HCT116 (cell line): ENCODE data around the gene INO80. TPM values are rescaled to one million over a fixed set of nuclear protein-coding genes. Genes with fewer than 3 reads are reported as not detected.

Experiments
- ATAC-seq: fragments of 200-7000 bp; cut with Tn5 transposase; 2 replicates; pipeline ENCODE4 v1.9.1; 2020; ENCODE audit warnings: mild to moderate bottlenecking, moderate library complexity
- BruUV-seq: library from RNA; stranded (reverse); fragments of 400-500 nt; replicated peaks from 2 replicates; lab custom pipeline; 2021; lab: Mats Ljungman, UMichigan
- CTCF ChIA-PET: fragments of 300-600 bp; sonication (Branson Sonifier 250); formaldehyde crosslinking; loops from one replicate; lab custom pipeline; 2021; ENCODE audit warnings: antibody characterized with exemption; lab: Charles Lee
- POLR2A ChIA-PET: fragments of 300-600, 350-600 bp; sonication (Branson Sonifier 250); formaldehyde crosslinking; loops from one replicate; lab custom pipeline; 2021; ENCODE audit warnings: antibody characterized with exemption; lab: Charles Lee
- RAD21 ChIA-PET, 2 experiments: fragments of 300-600 bp; sonication (Branson Sonifier 250); formaldehyde crosslinking; loops; one replicate each; lab custom pipeline; 2023; ENCODE audit warnings: low total read pairs in 2 of 2; ENCODE audit not compliant: uncharacterized antibody in 2 of 2, unreplicated experiment in 2 of 2, low non-redundant PET in 1 of 2; lab: Charles Lee
- DNase-seq: peaks from one replicate; pipeline ENCODE4 v3.0.0-alpha.2; 2010; ENCODE audit warnings: low read depth, low spot score
- H2AFZ ChIP-seq: fragments of 200-600 bp; shearing (Covaris generic), sonication (generic); 2 replicates; pipeline ENCODE4 v1.6.1; 2017; ENCODE audit warnings: low read depth, mixed run types, mixed read lengths, antibody characterized with exemption, low read length; ENCODE audit not compliant: poor library complexity, severe bottlenecking
- H3K27ac ChIP-seq: 2 replicates; pipeline ENCODE4 v1.5.1; 2012; ENCODE audit warnings: low read depth, low read length
- H3K27me3 ChIP-seq: fragments of 200-600 bp; sonication (generic); 2 replicates; pipeline ENCODE4 v1.6.1; 2016; ENCODE audit warnings: mixed run types, low read length, mixed read lengths; ENCODE audit not compliant: insufficient read depth
- H3K36me3 ChIP-seq, 2 experiments: fragments of 200-500 bp in 1 of 2; fragments of 200-600 bp in 1 of 2; sonication (Bioruptor generic) in 1 of 2; sonication (generic) in 1 of 2; 2 replicates each; pipeline versions ENCODE4 v1.5.1 to v1.6.1; 2014 to 2016; ENCODE audit warnings: low read length in 2 of 2, inconsistent platforms in 1 of 2, mixed read lengths in 1 of 2, mixed run types in 1 of 2; ENCODE audit not compliant: insufficient read depth in 2 of 2, control insufficient read depth in 1 of 2
- H3K4me1 ChIP-seq, 2 experiments: fragments of 200-600 bp in 1 of 2; sonication (generic) in 1 of 2; 2 replicates each; pipeline versions ENCODE4 v1.5.1 to v1.6.1; 2012 to 2017; ENCODE audit warnings: low read length in 2 of 2, inconsistent platforms in 1 of 2, mild to moderate bottlenecking in 1 of 2, mixed read lengths in 1 of 2, mixed run types in 1 of 2, moderate library complexity in 1 of 2; ENCODE audit not compliant: insufficient read depth in 2 of 2, control insufficient read depth in 1 of 2
- H3K4me2 ChIP-seq: fragments of 200-600 bp; sonication (generic); 2 replicates; pipeline ENCODE4 v1.6.1; 2017; ENCODE audit warnings: mixed run types, low read length, mixed read lengths
- H3K4me3 ChIP-seq, 2 experiments: fragments of 200-600 bp in 1 of 2; sonication (generic) in 1 of 2; replicated peaks in 1 of 2; 2 replicates each; pipeline ENCODE4 v1.5.1; 2011 to 2016; ENCODE audit warnings: low read length in 2 of 2, control low read depth in 1 of 2, low read depth in 1 of 2, mild to moderate bottlenecking in 1 of 2, mixed read lengths in 1 of 2, mixed run types in 1 of 2
- H3K79me2 ChIP-seq: fragments of 200-600 bp; sonication (generic); 2 replicates; pipeline ENCODE4 v1.6.1; 2017; ENCODE audit warnings: mild to moderate bottlenecking, mixed run types, low read length, moderate library complexity, mixed read lengths; ENCODE audit not compliant: insufficient read depth
- H3K9ac ChIP-seq: fragments of 200-600 bp; sonication (generic); 2 replicates; pipeline ENCODE4 v1.6.1; 2016; ENCODE audit warnings: low read length, mixed read lengths
- H3K9me2 ChIP-seq: fragments of 200-600 bp; sonication (generic), shearing (Covaris generic); 2 replicates; pipeline ENCODE4 v1.6.1; 2017; ENCODE audit warnings: mixed run types, mild to moderate bottlenecking, moderate library complexity; ENCODE audit not compliant: insufficient read depth
- H3K9me3 ChIP-seq, 2 experiments: fragments of 200-500 bp in 1 of 2; fragments of 200-600 bp in 1 of 2; sonication (Bioruptor generic) in 1 of 2; sonication (generic) in 1 of 2; 2 replicates each; pipeline ENCODE4 v1.6.1; 2014 to 2017; ENCODE audit warnings: low read length in 2 of 2, mixed read lengths in 2 of 2, inconsistent platforms in 1 of 2, low read depth in 1 of 2, mild to moderate bottlenecking in 1 of 2, mixed run types in 1 of 2, moderate library complexity in 1 of 2; ENCODE audit not compliant: control insufficient read depth in 1 of 2, insufficient read depth in 1 of 2
- H4K20me1 ChIP-seq: fragments of 200-600 bp; sonication (generic), shearing (Covaris generic); 2 replicates; pipeline ENCODE4 v1.6.1; 2017; ENCODE audit warnings: mixed run types, mild to moderate bottlenecking, moderate library complexity; ENCODE audit not compliant: insufficient read depth
- ATF3 ChIP-seq: IDR thresholded peaks from 2 replicates; pipeline ENCODE4 v1.6.1; 2012
- CEBPB ChIP-seq: IDR thresholded peaks from 2 replicates; pipeline ENCODE4 v1.6.1; 2012; ENCODE audit warnings: low read depth
- CTCF ChIP-seq, 3 experiments: fragments of 200-600 bp in 1 of 3; sonication (generic) in 1 of 3; IDR thresholded peaks in 2 of 3; conservative IDR thresholded peaks in 1 of 3; 2 replicates each; pipeline ENCODE4 v1.5.1; 2012 to 2017; ENCODE audit warnings: low read depth in 2 of 3, low read length in 2 of 3, antibody characterized with exemption in 1 of 3, borderline replicate concordance in 1 of 3, control low read depth in 1 of 3, mild to moderate bottlenecking in 1 of 3, mixed read lengths in 1 of 3, mixed run types in 1 of 3, moderate library complexity in 1 of 3; ENCODE audit not compliant: insufficient read depth in 1 of 3
- EGR1 ChIP-seq: IDR thresholded peaks from 2 replicates; pipeline ENCODE4 v1.6.1; 2012; ENCODE audit warnings: low read depth
- ELF1 ChIP-seq: IDR thresholded peaks from 2 replicates; pipeline ENCODE4 v1.6.1; 2012; ENCODE audit warnings: low read depth, borderline replicate concordance
- EZH2 ChIP-seq: fragments of 200-600 bp; sonication (generic); IDR thresholded peaks from 2 replicates; pipeline ENCODE4 v1.6.1; 2017; ENCODE audit warnings: antibody characterized with exemption, mixed run types
- FOSL1 ChIP-seq: IDR thresholded peaks from 2 replicates; pipeline ENCODE4 v1.6.1; 2012; ENCODE audit warnings: low read depth
- JUND ChIP-seq: IDR thresholded peaks from 2 replicates; pipeline ENCODE4 v1.6.1; 2012
- MAX ChIP-seq: IDR thresholded peaks from 2 replicates; pipeline ENCODE4 v1.6.1; 2012
- POLR2A ChIP-seq: IDR thresholded peaks from 2 replicates; pipeline ENCODE4 v1.7.0; 2011; ENCODE audit warnings: borderline replicate concordance; ENCODE audit not compliant: insufficient read depth, insufficient read length; ENCODE audit errors: extremely low read depth
- SP1 ChIP-seq: IDR thresholded peaks from 2 replicates; pipeline ENCODE4 v1.6.1; 2012; ENCODE audit warnings: low read depth
- SRF ChIP-seq: IDR thresholded peaks from 2 replicates; pipeline ENCODE4 v1.6.1; 2012; ENCODE audit warnings: low read depth
- YY1 ChIP-seq: IDR thresholded peaks from 2 replicates; pipeline ENCODE4 v1.6.1; 2011; ENCODE audit warnings: low read length, low read depth, moderate library complexity, mild to moderate bottlenecking; ENCODE audit not compliant: insufficient replicate concordance; ENCODE audit errors: extremely low read depth
- ZBTB33 ChIP-seq: IDR thresholded peaks from 2 replicates; pipeline ENCODE4 v1.6.1; 2011; ENCODE audit warnings: mild to moderate bottlenecking, low read length, moderate library complexity; ENCODE audit not compliant: insufficient replicate concordance; ENCODE audit errors: extremely low read depth
- ZFX ChIP-seq: fragments of 450-650 bp; IDR thresholded peaks from 2 replicates; pipeline ENCODE4 v1.6.1; 2017
- ZNF274 ChIP-seq: fragments of 200-500 bp; sonication (Bioruptor generic); IDR thresholded peaks from 2 replicates; pipeline ENCODE4 v1.6.1; 2014; ENCODE audit warnings: mild to moderate bottlenecking, low read depth, low read length, inconsistent platforms
- intact Hi-C: fragments of 100-400 bp; cut with micrococcal nuclease; formaldehyde crosslinking; loops from 2 replicates; pipeline ENCODE4 v1.10.0; 2022
- total RNA-seq: library from RNA; stranded (reverse); gene quantifications from one replicate; pipeline ENCODE4 v1.2.1, GENCODE V29; 2021; ENCODE audit not compliant: unreplicated experiment

Gene INO80
- total RNA-seq, 1 experiment from 2014 or later = 28.2 TPM

- ATAC-seq = no peak
- H3K9ac ChIP-seq = no peak overlapping the region
- H3K36me3 ChIP-seq = peaks cover 48 to 66% of the 10 kb centered on the region in 2 experiments
- H3K4me2 ChIP-seq = no peak overlapping the region
- no peak for TF ChIP-seq MAX
- TF ChIP-seq YY1 = no peak
- no peak for TF ChIP-seq EGR1
- TF ChIP-seq JUND = no peak
- no peak for TF ChIP-seq FOSL1
- no peak for TF ChIP-seq ZFX
- no peak for TF ChIP-seq EZH2
- TF ChIP-seq ATF3 = no peak
- TF ChIP-seq SP1 = no peak
- DNase-seq = no peak
- no peaks in the 10 kb centered on the region for H3K4me1 ChIP-seq
- H2AFZ ChIP-seq = no peak overlapping the region
- ChIA-PET CTCF (no interaction called here), RAD21 (no interaction called here), POLR2A (no interaction called here)
- H3K9me2 ChIP-seq = no peaks in the 10 kb centered on the region
- no peak overlapping the region for H3K4me3 ChIP-seq
- intact Hi-C loops = no loop called here
- no peak overlapping the region for H3K27ac ChIP-seq
- BruUV-seq = no TSS peak
- no peaks in the 10 kb centered on the region for H3K9me3 ChIP-seq
- no peaks in the 10 kb centered on the region for H3K27me3 ChIP-seq
- no peaks in the 10 kb centered on the region; the same call in 1 of the 2 replicates for H3K79me2 ChIP-seq
- no peaks in the 10 kb centered on the region for H4K20me1 ChIP-seq
Measured at GRCh38 chr15:40986820-40987219, 129.3 kb downstream of the INO80 start.

GRCh38 chr15:40985541-40986330 lies 130.3 kb downstream of the INO80 start:
- Histone ChIP-seq H3K27ac (no peak overlapping the region), H3K27me3 (no peaks in the 10 kb centered on the region), H4K20me1 (no peaks in the 10 kb centered on the region), H3K4me1 (no peaks in the 10 kb centered on the region), H3K9ac (no peak overlapping the region), H3K36me3 (peaks cover 53 to 74% of the 10 kb centered on the region in 2 experiments), H3K9me2 (no peaks in the 10 kb centered on the region), H2AFZ (no peak overlapping the region), H3K9me3 (no peaks in the 10 kb centered on the region), H3K4me3 (no peak overlapping the region), H3K79me2 (no peaks in the 10 kb centered on the region; the same call in 1 of the 2 replicates), H3K4me2 (no peak overlapping the region)
- intact Hi-C loops = no loop called here
- CTCF ChIA-PET = no interaction called here
- no peak for DNase-seq
- RAD21 ChIA-PET = no interaction called here
- ATAC-seq = no peak
- POLR2A ChIA-PET = no interaction called here
- BruUV-seq = no TSS peak
- TF ChIP-seq ZNF274 (no peak), SRF (no peak), CEBPB (no peak), ZBTB33 (no peak), ELF1 (no peak), YY1 (no peak), ATF3 (no peak), POLR2A (no peak), CTCF (IDR thresholded peaks at IDR 0.05 in 2 of 3, conservative IDR thresholded peaks at IDR 0.05 in 1 of 3; ENCODE audit: borderline replicate concordance in 1 of 3, insufficient read depth in 1 of 3, low read depth in 2 of 3, low read length in 2 of 3) (no peak), ZFX (no peak)
